A204.1 (cell line): ENCODE results near the gene PLB1.

Source experiments
- FAIRE-seq: peaks from 2 replicates; lab custom pipeline; 2012; peaks lifted over from hg19 to GRCh38; lab: Jason Lieb, UNC

The PLB1 gene

DNA sequence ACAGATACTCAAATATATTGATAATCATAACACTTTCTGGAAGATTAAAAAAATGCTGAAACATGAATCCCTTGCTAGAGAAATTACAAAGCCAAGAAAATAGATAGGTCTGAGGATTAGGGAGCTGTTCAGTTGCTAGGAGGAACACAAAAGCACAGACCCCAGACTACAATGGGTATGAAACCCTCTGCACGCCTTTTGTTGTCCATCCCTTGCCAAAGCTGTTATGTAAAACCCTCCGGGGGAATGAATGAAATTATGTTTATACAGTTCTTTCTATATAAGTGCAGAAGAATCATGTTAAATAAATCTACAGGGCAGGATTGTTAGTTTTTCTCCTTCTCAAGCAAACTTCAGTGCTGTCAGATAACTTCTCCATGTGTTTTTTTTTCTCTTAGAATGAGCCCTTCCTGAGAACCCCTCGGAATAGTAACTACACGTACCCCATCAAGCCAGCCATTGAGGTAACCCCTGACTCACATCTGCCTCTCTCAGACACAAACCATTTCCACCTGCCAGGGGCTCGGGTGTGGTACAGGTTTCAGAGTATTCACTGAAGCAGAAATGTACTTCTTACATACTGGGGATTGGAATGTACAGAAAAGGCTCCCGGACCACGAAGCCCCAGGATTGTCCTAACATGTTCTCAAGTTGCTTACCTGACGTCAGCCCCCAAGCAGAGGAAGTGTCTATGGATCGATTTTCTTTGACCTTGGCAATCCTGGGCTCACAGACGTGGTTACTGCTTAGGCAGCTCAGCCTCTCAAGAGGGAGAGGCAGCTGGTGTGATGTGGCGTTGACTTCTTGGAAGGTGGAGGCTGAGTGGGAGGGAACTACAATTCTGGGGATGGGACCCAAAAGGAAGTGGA lies 118.0 kb downstream of the PLB1 start:
- no peak for FAIRE-seq

DNA sequence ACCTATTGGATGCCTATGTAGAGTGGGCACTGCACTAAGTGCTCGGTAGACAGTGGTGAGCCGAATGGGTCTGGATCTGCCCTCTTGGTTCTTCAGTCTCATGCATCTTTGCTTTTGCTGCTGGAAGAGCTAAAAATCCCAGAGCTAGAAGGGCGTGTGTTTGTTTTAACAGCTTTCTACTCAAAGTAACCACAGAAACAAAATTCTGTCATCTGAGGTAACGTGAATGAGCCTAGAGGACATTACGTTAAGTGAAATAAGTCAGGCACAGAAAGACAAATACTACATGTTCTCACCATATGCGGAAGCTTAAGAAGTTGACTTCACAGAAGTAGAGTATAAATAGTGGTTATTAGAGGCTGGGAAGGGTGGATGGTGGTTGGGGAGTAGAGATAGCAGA lies 119.8 kb downstream of the PLB1 start:
- no peak for FAIRE-seq

DNA sequence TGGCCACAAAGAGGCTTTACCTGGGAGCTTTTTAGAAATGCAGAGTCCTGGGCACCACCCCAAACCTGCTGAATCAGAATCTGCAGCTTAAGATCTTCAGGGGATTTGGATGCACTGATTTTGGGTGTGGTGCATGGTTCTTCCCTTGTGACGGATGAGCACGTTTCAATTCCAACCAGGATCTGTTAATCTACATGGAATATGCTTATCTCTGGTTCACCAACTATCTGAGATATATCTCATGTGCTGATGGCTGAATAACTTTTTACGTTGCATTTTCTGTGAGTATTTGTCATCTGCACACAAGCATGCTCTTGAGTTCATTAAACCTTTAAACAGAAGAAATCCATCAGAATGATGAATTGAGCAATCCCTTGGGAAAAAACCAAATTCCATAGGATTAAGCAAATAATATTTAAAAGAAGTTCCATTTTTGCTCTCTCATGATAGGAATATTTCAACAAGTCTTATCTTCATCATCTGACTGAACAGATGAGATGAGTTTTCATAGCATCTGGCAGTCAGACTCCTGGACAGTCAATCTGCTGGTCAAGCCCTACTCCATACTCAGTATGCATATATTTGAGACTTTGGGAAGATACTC lies 120.6 kb downstream of the PLB1 start:
- FAIRE-seq: no peak

DNA sequence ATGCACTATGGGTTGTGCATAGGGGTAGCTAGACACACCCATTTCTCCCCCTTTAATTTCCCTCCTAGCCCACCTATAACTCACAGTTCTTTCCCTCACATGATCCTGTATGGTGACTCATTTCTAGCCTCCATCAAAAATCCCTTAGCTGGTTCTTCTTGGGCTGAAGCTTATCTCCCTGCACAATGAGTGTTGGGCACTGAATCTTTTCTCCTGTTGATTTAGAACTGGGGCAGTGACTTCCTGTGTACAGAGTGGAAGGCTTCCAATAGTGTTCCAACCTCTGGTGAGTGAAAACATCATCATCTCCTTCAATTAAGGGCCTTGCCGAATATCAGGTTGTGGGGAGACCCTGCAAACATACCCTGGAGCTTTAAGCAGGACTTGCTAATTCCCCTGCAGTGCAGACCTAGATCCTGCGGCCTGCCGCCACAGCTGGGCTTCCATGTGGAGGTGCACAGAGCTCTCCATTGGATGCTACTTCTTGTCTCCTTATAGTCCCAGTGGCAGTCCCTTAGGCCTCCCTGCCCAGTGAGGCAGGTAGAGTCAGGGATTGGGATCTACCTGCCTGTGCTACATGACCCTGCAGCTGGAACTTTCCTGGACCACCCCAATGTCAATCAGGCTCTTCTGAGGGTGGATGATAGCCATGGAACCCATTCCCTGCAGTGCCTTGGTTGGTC lies 121.8 kb downstream of the PLB1 start:
- FAIRE-seq: no peak

DNA sequence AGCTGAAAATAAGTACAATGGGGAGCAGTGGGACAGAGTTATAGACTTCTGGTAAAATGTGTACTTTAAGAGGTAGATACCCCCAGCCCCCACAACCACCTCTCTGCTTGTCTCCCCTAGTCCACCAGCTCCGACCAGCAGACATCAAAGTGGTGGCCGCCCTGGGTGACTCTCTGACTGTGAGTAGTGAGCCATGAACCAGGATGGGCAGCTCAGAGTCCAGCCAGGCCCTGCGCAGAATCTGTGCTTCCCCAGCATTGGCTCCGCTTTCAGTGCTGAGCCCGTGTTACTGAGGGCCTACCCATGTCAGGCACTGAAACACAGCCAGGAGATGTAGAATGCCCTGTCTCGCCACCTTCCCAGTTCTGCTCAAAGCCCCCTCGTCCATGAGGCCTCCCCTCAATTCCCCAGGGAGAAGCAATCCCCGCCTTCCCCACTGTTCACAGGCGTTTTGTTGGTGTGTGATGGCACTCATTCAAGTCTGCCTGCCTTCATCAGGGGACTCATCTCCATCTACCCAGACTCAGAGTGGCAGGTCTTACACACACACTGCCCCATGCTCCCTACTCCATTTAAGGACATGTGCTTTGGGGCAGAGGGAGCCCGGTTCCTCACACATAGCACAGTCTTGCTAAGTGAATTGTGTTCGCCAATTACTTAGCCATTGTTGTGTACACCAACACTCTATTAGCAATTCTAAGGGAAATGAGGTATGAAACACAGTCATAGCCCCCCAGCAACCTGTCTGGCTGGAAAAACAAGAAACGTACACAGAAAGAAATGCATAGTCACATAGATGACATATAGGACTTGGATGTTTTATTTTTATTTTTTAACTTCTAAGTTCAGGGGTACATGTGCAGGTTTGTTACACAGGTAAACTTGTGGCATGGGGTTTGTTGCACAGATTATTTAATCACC lies 122.6 kb downstream of the PLB1 start:
- no peak for FAIRE-seq

DNA sequence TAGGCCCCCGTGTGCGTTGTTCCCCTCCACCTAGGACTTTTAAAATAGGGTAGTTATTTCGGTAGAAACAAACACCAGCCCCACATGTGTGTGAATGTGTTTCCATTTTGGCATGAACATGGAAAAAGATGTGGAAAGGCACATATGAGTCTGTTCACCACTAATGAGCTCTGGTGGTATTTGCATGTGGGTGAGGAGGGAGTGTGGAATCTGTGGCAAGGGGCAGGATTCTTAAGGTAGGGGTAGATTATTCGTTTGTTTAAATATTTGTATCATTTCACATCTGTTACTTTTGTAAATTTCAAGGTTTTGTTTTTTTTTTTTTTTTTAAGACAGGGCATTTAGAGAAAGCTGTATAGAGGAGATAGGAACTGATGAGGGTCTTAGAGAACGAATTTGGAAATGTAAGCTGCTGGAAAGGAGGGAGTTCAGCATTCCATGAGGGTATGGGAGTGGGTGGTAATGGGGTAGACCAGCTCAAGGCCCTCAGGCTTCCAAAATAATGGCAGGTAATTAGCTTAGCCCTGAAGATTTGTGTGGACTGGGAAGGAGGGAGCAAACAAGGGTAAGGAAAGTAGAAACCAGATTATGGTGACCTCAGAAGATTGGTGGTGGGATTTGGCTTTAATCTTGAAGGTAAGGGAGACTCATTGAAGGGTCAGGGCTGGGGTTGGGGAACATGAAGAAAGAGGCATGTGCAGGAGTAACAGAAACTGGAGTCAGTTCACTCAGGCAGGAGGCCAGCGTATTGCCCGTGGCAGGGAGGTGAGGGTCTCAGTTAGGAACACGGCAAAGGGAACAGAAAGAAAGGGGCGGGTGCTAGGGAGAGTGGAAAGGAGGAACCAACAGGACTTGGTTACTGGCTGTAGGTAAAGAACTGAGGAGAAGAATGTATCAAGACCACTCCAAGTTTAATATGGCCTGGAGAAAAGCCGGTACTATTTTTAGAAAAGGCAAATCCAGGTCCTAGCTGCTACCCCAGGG lies 123.6 kb downstream of the PLB1 start:
- no peak for FAIRE-seq

DNA sequence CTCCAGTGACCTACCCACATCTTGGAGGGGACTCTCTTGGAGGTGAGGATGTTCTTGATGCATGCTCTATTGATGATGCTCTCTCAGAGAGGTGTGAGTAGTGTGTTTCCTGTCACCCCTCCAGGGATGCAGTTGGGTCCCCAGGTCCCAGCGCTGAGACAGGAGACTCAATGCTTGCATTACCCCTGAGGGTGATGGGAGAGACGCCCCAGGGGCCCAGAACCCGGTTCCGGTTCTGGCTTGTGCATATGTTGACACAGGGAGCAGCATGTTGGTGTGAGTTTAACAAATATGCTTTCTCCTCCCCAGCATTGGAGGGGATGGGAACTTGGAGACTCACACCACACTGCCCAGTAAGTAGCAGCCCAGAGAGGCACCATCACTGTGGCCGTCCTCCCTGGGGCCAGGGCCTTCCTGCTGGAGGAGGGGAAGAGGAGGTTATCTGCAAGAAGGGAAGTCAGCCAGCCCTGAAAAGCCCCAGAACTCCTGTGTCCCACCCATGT lies 124.5 kb downstream of the PLB1 start:
- FAIRE-seq: no peak

DNA sequence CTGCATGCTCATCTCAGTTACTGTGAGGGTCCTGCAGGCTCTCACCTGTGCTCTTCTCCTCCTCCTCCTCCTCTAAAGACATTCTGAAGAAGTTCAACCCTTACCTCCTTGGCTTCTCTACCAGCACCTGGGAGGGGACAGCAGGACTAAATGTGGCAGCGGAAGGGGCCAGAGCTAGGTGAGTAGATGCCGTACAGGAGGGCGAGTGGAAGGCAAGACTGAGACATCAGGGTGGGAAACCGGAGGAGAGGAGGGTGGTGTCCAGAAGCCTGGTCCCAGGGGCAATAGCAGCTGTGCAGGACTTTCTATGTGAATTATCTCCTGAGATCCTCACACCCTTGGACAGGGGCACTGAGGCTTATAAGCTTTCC lies 124.9 kb downstream of the PLB1 start:
- no peak for FAIRE-seq

DNA sequence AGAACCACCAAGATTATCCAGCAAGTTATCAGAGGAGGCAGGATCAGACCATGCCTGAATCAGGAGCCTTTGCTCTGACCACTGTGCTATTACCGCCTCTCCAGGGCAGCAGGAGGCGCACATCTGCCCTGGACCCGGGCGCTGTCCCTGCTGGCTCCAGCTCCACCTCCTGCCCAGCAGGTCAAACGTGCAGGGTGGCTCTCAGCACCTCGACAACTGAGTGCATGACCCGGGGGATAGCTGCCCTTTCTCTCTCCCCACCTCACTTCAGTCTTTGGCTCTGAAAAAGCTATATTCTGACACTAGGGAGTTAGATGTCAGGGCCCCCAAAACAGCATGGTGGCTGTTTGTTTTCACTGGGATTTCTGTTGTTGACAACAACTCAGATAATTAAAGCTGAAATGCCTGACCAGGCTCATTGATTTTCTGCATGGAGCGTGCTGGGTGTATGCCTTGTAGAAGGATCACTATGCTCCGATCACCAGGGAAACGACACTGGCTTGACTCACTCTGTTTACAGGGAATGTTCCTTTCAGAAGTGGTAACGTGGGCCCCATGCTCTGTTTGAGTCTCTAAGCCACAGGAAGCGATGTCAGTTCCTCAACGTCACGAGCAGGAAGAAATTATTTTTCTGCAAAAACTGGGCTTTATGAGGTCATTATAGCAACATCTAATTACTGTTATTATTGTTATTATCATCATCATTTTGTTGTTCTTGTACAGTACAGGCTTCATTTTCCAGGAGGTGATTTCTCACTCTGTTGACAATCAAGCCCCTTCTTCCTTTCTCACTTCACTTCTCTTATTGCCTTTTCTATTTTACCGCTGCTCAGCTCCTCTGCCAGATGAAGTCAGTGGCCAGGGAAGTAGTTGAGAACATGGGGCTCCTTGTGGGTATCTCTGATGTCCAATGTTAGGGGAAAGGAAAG lies 125.6 kb downstream of the PLB1 start:
- FAIRE-seq: no peak

DNA sequence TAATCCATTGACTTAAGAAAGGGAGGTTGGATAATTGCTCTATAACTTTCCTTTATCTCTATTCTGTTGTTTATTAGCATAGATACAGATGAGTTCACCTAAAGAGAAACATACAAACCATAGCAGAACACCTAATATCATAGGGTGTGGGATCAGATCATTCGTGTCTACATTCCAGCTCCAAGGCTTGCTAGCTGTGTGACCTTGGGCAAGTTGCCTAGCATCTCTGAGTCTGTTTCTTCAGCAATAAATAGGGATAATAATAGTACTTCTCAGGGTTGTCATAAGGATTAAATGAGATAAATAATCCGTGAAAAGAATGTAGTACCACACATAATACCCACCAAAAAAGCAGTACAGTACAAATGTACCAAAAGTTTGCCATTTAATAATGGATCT lies 126.2 kb downstream of the PLB1 start:
- FAIRE-seq: no peak

DNA sequence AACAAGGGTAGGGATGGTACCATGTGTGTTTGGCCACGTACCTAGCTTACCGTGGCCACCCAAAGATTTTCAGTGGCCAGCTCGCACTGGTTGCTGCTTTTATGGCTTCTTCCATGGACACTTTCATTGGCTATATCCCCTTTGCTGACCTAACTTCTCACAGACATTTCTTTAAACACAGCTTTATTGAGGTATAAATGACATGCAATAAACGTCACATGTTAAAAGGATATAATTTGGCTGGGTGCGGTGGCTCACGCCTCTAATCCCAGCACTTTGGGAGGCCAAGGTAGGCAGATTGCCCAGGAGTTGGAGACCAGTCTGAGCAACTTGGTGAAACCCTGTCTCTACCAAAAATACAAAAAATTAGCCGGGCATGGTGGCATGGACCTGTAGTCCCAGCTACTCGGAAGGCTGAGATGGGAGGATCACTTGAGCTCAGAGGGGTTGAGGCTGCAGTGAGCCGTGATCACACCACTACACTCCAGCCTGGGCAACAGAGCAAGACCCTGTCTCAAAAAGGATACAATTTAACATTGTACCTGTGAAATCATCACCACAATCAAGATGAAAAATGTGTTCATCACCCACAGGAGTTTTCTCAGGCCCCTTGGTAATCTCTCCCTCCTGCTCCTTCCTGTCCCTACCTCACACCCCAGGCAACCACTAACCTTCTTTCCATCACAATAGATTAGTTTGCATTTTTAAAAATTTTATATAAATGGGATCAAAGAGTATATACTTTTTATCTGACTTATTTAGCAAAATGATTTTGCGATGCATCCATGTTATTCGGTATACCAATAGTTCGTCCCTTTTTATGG lies 127.9 kb downstream of the PLB1 start:
- no peak for FAIRE-seq

DNA sequence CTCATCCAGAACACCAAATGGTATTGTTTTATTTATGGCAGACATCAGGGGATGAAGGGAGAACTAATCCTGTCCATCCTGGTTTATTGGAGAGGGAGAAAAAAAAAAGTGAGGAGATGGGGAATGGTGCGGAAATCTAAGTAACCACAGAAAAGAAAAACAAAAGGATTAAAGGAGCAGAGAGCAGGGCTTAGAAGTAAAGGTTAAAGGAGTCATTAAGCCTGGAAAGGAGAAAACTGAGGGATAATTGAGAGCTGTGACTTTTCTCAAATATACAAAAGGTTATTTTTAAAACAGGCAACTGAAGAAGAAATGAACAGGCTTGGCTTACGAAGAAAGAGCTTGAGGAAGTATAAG lies 128.6 kb downstream of the PLB1 start:
- FAIRE-seq: no peak

DNA sequence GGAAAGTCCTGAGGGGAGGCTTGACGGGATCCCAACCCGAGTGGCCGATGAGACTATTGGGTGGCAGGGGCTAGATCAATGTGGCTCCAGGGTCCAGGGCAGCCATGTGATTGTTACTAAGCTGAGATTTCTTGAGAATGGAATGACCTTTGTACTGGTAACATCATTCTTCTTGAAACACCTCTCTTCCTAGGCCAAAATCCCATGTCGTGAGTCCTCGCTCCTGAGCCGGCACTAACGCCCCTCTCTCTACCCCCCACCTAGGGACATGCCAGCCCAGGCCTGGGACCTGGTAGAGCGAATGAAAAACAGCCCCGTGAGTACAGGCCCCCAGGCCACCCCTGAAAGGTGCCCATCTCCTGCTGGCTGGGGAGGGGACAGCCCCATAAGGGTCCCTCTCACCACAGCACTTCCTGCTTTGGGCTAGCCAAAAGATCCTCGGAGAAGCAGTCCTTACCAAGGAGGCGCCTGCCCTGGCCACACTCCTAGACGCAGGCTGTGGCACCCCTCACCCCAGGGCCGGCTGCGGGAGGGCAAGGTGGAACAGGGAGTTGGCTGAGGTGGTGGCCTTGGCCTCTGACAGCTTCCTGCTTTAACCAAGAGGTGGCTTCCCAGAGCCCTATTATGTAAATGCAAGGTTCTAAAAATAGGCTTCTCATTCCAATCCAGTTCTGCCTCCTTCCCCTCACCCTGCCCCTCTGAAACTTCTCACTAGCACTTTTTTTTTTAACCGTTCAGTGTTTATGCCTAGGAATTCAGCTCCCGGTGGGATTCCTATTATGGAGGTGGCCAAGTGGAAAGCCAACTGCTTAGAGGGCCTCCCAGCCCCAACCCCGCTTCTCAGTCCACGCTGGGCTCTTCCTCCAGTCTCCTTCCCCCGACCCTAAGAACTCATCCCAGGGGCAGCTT lies 129.2 kb downstream of the PLB1 start:
- FAIRE-seq: no peak

DNA sequence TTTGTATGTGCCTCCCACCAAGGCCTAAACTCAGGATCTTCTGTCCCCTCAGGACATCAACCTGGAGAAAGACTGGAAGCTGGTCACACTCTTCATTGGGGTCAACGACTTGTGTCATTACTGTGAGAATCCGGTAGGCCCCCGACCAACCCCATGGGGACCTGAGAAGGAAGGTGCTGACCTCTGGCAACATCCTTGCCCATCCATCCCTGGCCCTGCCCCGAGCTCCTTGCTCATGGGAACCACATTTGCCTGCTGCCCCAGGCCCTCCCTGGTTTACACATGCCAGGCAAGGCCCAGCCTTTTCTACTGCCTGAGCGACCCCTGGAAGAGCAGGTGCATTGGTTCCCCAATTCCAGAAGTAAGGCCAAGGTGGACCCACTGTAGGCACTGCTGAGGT lies 130.5 kb downstream of the PLB1 start:
- no peak for FAIRE-seq

DNA sequence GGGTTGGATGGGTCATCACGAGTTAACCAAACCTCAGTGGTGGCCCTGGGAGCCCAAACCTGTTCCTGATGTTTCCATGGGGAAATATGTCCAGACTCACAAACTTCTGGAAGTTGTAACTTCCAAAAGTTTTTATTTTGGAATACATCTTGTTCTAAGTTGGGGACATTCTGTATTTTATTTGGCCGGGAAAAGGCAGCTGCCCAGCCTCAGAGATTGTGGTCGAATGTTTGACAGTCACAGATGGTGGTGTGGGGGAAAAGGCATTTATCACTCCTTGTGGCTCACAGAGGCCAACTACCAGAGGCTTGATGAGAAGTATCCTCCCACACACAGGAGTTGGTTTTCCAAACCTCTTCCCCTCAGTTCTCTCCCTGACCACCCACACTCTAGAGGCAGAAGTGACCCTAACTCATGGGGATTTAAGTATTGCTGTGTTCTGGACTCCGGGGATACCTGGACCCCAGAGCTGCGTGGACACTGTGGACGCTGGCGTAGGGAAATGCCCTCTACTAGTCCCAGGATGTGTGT lies 131.1 kb downstream of the PLB1 start:
- no peak for FAIRE-seq

DNA sequence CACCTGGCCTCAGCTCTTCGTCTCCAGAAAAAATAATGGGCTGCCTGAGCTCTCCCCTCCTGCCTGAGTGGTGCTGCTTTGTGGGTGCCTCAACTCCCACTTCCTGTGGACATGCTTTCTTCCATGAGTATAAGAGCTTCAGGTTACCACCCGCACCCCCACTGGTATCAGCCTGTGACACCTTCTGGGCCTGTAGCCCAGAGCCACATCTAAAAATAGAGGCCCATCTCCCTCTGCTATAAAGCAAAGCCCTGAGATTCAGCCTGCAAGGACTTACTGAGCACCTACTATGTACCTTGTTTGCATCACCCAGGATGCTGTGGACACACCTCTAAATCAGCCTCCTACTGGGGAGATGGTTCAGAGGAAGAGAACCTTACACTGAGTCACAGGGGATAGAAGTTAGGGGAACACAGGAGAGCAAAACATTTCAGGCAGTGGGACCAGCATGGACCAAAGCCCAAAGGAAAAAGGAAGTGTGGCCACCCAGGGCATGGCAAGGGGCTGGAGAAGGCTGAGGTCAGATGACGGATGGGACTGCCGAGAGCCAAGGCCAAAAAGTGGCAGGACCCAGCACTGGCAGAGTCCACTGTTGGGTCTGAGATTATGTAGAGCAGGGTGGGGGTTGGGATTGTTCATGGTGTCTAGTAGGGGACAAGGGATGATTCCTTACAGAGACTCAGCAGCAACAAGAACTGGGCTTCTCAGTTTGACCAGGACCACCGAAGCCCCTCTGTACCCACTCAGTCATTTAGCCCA lies 132.0 kb downstream of the PLB1 start:
- no peak for FAIRE-seq

DNA sequence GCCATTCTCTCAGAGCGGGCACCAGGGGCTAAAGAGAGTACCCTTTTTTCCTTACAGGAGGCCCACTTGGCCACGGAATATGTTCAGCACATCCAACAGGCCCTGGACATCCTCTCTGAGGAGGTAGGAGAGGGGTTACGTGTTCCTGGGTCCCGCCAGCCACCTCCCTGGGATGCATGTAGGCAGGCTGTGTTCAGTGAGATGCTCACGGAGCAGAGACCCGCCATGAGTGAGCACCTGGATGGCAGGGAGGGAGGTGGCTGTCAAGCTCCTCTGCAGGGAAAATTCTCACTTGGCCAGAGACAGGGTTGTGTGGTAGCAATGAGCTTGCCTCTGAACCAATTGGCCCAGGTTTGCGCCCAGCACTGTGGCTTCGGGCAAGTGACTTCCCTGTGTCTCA lies 132.6 kb downstream of the PLB1 start:
- no peak for FAIRE-seq
